ENCODE measurements around the gene TFAP2E. TPM values are rescaled to one million over a fixed set of nuclear protein-coding genes. Genes with fewer than 3 reads are reported as not detected.

The TFAP2E gene
- total RNA-seq, 1 experiment from 2014 or later, result not detected

GRCh38 chr1:35555601-35556477, 17.3 kb upstream of the TFAP2E start:
- no peak for DNase-seq (ENCODE audit: low spot score)
- in situ Hi-C loops (cut with HindIII; ENCODE audit: low sequenced_read_pairs), result no loop called here

GRCh38 chr1:35556484-35557117, 16.5 kb upstream of the TFAP2E start:
- DNase-seq (ENCODE audit: low spot score), result no peak
- in situ Hi-C loops (cut with HindIII; ENCODE audit: low sequenced_read_pairs), result no loop called here

- in situ Hi-C loops (cut with HindIII; ENCODE audit: low sequenced_read_pairs), result no loop called here
- peak; percentile 92 for DNase-seq (ENCODE audit: low spot score)
These were observed 15.9 kb upstream of the TFAP2E start, which contains the start of gene KIAA0319L for GRCh38 chr1:35557118-35557610. Gene KIAA0319L (minus strand): TSS chr1:35557403. CDS start chr1:35554491, 2,912 bp downstream.

- DNase-seq (ENCODE audit: low spot score), result peak; percentile 95
- in situ Hi-C loops (cut with HindIII; ENCODE audit: low sequenced_read_pairs), result no loop called here
These were observed 15.3 kb upstream of the TFAP2E start, which contains the start of gene NCDN for GRCh38 chr1:35557611-35558373. Gene NCDN (plus strand): TSS chr1:35557799. CDS start chr1:35558191, 392 bp downstream.

GRCh38 chr1:35558374-35559316, 14.5 kb upstream of the TFAP2E start:
- in situ Hi-C loops (cut with HindIII; ENCODE audit: low sequenced_read_pairs), result no loop called here
- DNase-seq (ENCODE audit: low spot score), result peak; percentile 61

- in situ Hi-C loops (cut with HindIII; ENCODE audit: low sequenced_read_pairs), result no loop called here
- DNase-seq (ENCODE audit: low spot score), result peak; percentile 80
These were observed 13.7 kb upstream of the TFAP2E start for GRCh38 chr1:35559317-35559944.

- peak; percentile 84 for DNase-seq (ENCODE audit: low spot score)
- in situ Hi-C loops (cut with HindIII; ENCODE audit: low sequenced_read_pairs), result loop anchor here (10.0 kb wide), 2 partner anchors 116 to 164 kb away; no protein-coding TSS in a partner anchor
These were observed 12.6 kb upstream of the TFAP2E start for GRCh38 chr1:35560256-35561225.

GRCh38 chr1:35561297-35561971, 11.7 kb upstream of the TFAP2E start:
- DNase-seq (ENCODE audit: low spot score), result peak; percentile 53
- in situ Hi-C loops (cut with HindIII; ENCODE audit: low sequenced_read_pairs), result loop anchor here (10.0 kb wide), 2 partner anchors 117 to 163 kb away; no protein-coding TSS in a partner anchor

- DNase-seq (ENCODE audit: low spot score), result no peak
- in situ Hi-C loops (cut with HindIII; ENCODE audit: low sequenced_read_pairs), result loop anchor here (10.0 kb wide), 2 partner anchors 117 to 163 kb away; no protein-coding TSS in a partner anchor
These were observed 11.0 kb upstream of the TFAP2E start for GRCh38 chr1:35561972-35562680.

- in situ Hi-C loops (cut with HindIII; ENCODE audit: low sequenced_read_pairs), result loop anchor here (10.0 kb wide), 2 partner anchors 118 to 162 kb away; no protein-coding TSS in a partner anchor
These were observed 9.9 kb upstream of the TFAP2E start for GRCh38 chr1:35563166-35563565.

GRCh38 chr1:35564037-35564883, 8.9 kb upstream of the TFAP2E start:
- peak; percentile 79 for DNase-seq (ENCODE audit: low spot score)
- in situ Hi-C loops (cut with HindIII; ENCODE audit: low sequenced_read_pairs), result loop anchor here (10.0 kb wide), 2 partner anchors 119 to 161 kb away; no protein-coding TSS in a partner anchor

More at GRCh38 chr1:35563166-35563565, 9.9 kb upstream of the TFAP2E start:
- DNase-seq (ENCODE audit: low spot score), result no peak

GRCh38 chr1:35564884-35565741, 8.0 kb upstream of the TFAP2E start:
- DNase-seq (ENCODE audit: low spot score), result peak; percentile 36
- in situ Hi-C loops (cut with HindIII; ENCODE audit: low sequenced_read_pairs), result loop anchor here (10.0 kb wide), 2 partner anchors 120 to 160 kb away; no protein-coding TSS in a partner anchor

GRCh38 chr1:35565742-35566133, 7.4 kb upstream of the TFAP2E start:
- in situ Hi-C loops (cut with HindIII; ENCODE audit: low sequenced_read_pairs), result loop anchor here (10.0 kb wide), 2 partner anchors 121 to 159 kb away; no protein-coding TSS in a partner anchor

More at GRCh38 chr1:35565742-35566133, 7.4 kb upstream of the TFAP2E start:
- DNase-seq (ENCODE audit: low spot score), result no peak
